ENCODE measurements around the gene TMEM52. TPM values are rescaled to one million over a fixed set of nuclear protein-coding genes. Genes with fewer than 3 reads are reported as not detected.

The TMEM52 gene
- total and polyA plus RNA-seq, 2 of the 13 experiments (the other 11 are each of a cell fraction or from before 2014, with no cell fraction given) = 13.2 to 18.7 TPM

DNA sequence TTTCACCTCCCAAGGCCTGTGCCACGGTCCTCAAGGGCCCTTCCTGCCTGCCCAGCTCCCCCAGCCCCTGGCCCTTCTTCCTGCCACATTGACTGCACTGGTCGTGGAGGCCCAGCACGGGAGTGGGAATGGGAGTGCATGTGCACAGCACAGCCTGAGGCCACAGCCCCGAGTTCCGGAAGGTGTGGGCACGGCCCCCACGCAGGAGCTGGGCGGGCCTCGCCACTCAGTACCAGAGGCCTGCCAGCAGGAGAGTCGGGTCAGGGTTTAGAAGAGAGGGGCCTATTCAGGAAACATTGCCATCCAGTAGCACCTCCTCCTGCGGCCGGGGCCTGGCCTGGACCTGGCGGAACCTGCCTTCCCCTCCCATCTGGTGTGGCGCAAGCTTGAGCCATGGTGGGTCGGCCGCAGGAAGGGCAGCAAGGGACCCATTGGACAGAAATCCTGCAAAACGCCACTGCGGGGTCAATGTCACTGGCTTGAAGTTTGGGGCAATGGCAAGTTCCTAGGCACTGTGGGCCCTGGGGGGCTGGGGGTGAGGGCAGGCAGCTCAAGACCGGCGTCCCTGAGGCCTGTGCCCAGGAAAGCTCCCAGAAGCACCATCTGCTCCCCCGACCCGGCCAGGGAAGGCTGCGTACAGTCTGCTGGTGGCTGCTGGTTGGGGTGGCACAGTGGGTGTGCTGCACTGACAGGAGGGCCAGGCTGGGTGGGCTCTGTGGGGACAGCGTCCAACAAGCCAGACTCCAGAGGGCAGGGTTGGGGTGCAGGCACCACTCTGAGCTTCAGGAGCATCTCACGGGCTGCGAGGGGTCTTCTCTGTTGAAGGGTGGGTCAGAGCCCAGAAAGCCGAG, 1.8 kb upstream of the TMEM52 start (continued):
- TF ChIP-seq, protein P1, sequence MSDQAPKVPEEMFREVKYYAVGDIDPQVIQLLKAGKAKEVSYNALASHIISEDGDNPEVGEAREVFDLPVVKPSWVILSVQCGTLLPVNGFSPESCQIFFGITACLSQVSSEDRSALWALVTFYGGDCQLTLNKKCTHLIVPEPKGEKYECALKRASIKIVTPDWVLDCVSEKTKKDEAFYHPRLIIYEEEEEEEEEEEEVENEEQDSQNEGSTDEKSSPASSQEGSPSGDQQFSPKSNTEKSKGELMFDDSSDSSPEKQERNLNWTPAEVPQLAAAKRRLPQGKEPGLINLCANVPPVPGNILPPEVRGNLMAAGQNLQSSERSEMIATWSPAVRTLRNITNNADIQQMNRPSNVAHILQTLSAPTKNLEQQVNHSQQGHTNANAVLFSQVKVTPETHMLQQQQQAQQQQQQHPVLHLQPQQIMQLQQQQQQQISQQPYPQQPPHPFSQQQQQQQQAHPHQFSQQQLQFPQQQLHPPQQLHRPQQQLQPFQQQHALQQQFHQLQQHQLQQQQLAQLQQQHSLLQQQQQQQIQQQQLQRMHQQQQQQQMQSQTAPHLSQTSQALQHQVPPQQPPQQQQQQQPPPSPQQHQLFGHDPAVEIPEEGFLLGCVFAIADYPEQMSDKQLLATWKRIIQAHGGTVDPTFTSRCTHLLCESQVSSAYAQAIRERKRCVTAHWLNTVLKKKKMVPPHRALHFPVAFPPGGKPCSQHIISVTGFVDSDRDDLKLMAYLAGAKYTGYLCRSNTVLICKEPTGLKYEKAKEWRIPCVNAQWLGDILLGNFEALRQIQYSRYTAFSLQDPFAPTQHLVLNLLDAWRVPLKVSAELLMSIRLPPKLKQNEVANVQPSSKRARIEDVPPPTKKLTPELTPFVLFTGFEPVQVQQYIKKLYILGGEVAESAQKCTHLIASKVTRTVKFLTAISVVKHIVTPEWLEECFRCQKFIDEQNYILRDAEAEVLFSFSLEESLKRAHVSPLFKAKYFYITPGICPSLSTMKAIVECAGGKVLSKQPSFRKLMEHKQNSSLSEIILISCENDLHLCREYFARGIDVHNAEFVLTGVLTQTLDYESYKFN (CRISPR knock-in tag; conservative IDR thresholded peaks at IDR 0.05) = no peak; the same call in 1 of the 2 replicates
- TF ChIP-seq, protein P2, sequence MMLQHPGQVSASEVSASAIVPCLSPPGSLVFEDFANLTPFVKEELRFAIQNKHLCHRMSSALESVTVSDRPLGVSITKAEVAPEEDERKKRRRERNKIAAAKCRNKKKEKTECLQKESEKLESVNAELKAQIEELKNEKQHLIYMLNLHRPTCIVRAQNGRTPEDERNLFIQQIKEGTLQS (CRISPR knock-in tag; IDR thresholded peaks at IDR 0.05) = no peak
- peak; percentile 81 for TF ChIP-seq PHF8 (CRISPR knock-in tag; IDR thresholded peaks at IDR 0.05)
- TF ChIP-seq ZNF501 (CRISPR knock-in tag; IDR thresholded peaks at IDR 0.05) = no peak; the same call in 1 of the 2 replicates
- TF ChIP-seq RBM39 (IDR thresholded peaks at IDR 0.05; ENCODE audit: low read depth, low read length, poor library complexity, severe bottlenecking) = no peak
- TF ChIP-seq, protein P3, sequence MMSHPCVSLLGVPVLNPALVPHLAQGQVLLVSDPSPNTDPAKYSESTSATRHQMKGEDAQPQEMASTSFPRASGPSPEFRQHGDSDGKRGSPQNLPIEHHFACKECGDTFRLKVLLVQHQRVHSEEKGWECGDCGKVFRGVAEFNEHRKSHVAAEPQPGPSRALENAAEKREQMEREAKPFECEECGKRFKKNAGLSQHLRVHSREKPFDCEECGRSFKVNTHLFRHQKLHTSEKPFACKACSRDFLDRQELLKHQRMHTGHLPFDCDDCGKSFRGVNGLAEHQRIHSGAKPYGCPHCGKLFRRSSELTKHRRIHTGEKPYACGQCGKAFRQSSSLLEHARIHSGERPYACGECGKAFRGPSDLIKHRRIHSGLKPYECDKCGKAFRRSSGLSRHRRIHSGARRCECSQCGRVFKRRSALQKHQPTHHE (CRISPR knock-in tag; IDR thresholded peaks at IDR 0.05; ENCODE audit: borderline replicate concordance) = no peak
- TF ChIP-seq, protein P4, sequence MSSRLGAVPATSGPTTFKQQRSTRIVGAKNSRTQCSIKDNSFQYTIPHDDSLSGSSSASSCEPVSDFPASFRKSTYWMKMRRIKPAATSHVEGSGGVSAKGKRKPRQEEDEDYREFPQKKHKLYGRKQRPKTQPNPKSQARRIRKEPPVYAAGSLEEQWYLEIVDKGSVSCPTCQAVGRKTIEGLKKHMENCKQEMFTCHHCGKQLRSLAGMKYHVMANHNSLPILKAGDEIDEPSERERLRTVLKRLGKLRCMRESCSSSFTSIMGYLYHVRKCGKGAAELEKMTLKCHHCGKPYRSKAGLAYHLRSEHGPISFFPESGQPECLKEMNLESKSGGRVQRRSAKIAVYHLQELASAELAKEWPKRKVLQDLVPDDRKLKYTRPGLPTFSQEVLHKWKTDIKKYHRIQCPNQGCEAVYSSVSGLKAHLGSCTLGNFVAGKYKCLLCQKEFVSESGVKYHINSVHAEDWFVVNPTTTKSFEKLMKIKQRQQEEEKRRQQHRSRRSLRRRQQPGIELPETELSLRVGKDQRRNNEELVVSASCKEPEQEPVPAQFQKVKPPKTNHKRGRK (CRISPR knock-in tag; IDR thresholded peaks at IDR 0.05) = no peak
- TF ChIP-seq DPF2 (CRISPR knock-in tag; IDR thresholded peaks at IDR 0.05; ENCODE audit: borderline replicate concordance, low read depth) = peak; percentile 51; the same call in 1 of the 2 replicates
- TF ChIP-seq, protein P5, sequence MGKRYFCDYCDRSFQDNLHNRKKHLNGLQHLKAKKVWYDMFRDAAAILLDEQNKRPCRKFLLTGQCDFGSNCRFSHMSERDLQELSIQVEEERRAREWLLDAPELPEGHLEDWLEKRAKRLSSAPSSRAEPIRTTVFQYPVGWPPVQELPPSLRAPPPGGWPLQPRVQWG (CRISPR knock-in tag; IDR thresholded peaks at IDR 0.05; ENCODE audit: borderline replicate concordance, low read depth) = no peak
- no peak for TF ChIP-seq ZNF747 (CRISPR knock-in tag; IDR thresholded peaks at IDR 0.05; ENCODE audit: borderline replicate concordance)
- TF ChIP-seq ERF (CRISPR knock-in tag; IDR thresholded peaks at IDR 0.05) = no peak
- TF ChIP-seq PRPF4 (IDR thresholded peaks at IDR 0.05; ENCODE audit: low read depth, low read length, poor library complexity, severe bottlenecking) = no peak
- TF ChIP-seq PCBP1 (IDR thresholded peaks at IDR 0.05; ENCODE audit: borderline replicate concordance, low read depth, low read length) = no peak
- no peak for TF ChIP-seq ISL2 (CRISPR knock-in tag; IDR thresholded peaks at IDR 0.05)
- peak; percentile 37; the same call in 1 of the 2 replicates for TF ChIP-seq IRF2 (CRISPR knock-in tag; IDR thresholded peaks at IDR 0.05)
- TF ChIP-seq ZNF367 (CRISPR knock-in tag; IDR thresholded peaks at IDR 0.05; ENCODE audit: borderline replicate concordance) = no peak
- peak; percentile 71 for TF ChIP-seq DMAP1 (CRISPR knock-in tag; IDR thresholded peaks at IDR 0.05)
- no peak for TF ChIP-seq FOXK1 (CRISPR knock-in tag; IDR thresholded peaks at IDR 0.05; ENCODE audit: borderline replicate concordance, low read depth)
- TF ChIP-seq BORCS8-MEF2B (CRISPR knock-in tag; IDR thresholded peaks at IDR 0.05) = no peak; the same call in 1 of the 2 replicates
- peak; percentile 36 for TF ChIP-seq YY1 (IDR thresholded peaks at IDR 0.05; ENCODE audit: insufficient read depth, insufficient replicate concordance, low read depth, low read length)
- peak; percentile 64 for TF ChIP-seq GABPB1 (CRISPR knock-in tag; IDR thresholded peaks at IDR 0.05)
- no peak for TF ChIP-seq ZFP41 (CRISPR knock-in tag; IDR thresholded peaks at IDR 0.05; ENCODE audit: borderline replicate concordance)
